ENCODE measurements around the gene ATP6V0C. TPM values are rescaled to one million over a fixed set of nuclear protein-coding genes. Genes with fewer than 3 reads are reported as not detected.

Gene ATP6V0C
- total and polyA plus RNA-seq, 2 of the 13 experiments (the other 11 are each of a cell fraction or from before 2014, with no cell fraction given): 10.4 to 20.1 TPM

DNA sequence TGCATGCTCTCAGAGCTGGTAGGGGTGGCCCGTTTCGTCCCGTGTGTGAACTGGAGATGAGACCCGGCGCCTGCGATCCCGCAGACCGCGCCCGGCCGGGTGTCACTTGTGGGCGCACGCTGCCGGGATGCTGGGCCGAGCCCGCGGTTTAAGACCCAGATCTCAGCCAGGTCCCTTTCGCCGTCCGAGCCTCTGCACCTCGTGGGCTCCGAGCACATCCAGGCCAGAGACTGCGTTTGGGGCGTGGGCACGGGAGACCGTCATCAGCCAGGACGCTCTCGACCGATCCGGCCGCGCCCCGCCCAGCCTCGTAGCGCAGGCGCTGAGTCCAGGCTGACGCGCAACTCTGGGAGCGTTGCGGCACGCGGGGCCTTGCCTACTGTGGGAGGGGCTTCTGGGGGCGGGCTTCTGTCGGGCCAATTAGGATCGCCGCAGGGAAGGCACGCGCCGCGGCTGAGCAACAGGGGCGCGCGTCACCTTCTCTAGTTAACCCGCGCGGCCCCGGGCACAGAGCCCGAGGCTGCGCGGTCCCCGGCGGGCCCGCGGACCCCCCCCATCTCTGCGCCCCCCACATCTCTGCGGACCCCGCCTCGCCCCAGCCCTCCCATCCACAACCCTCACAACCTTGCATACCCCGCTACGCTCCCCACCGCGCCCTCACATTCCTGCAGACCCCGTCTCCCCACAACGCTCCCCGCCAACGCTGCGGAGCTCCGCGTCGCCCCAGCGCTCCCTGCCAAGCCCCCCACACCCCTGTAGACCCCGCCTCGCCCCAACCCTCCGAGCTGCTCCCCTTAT lies 18.1 kb downstream of the ATP6V0C start (continued):
- TF ChIP-seq ZZZ3 (CRISPR knock-in tag; IDR thresholded peaks at IDR 0.05; ENCODE audit: borderline replicate concordance) (no peak), ZNF674 (CRISPR knock-in tag; IDR thresholded peaks at IDR 0.05; ENCODE audit: low read depth) (0 out of 2 replicates have a peak, but pooled peaks have one; percentile 40), ARNTL (CRISPR knock-in tag; IDR thresholded peaks at IDR 0.05) (peak; percentile 49; the same call in 1 of the 2 replicates), ZBTB7A (CRISPR knock-in tag; IDR thresholded peaks at IDR 0.05) (no peak), BCL3 (CRISPR knock-in tag; IDR thresholded peaks at IDR 0.05) (0 out of 2 replicates have a peak, but pooled peaks have one; percentile 61), SP2 (CRISPR knock-in tag; IDR thresholded peaks at IDR 0.05) (peak; percentile 55; the same call in 1 of the 2 replicates), ADNP (CRISPR knock-in tag; IDR thresholded peaks at IDR 0.05) (no peak), NKX3-1 (CRISPR knock-in tag; IDR thresholded peaks at IDR 0.05) (no peak), JUNB (CRISPR knock-in tag; IDR thresholded peaks at IDR 0.05; ENCODE audit: borderline replicate concordance) (no peak), RNF219 (CRISPR knock-in tag; IDR thresholded peaks at IDR 0.05) (no peak), ZNF33A (CRISPR knock-in tag; IDR thresholded peaks at IDR 0.05; ENCODE audit: borderline replicate concordance) (no peak), BRF2 (CRISPR knock-in tag; IDR thresholded peaks at IDR 0.05) (no peak; the same call in 1 of the 2 replicates), PHF20 (CRISPR knock-in tag; IDR thresholded peaks at IDR 0.05) (no peak), ZNF557 (CRISPR knock-in tag; IDR thresholded peaks at IDR 0.05) (no peak), STAG1 (CRISPR knock-in tag; IDR thresholded peaks at IDR 0.05) (peak; percentile 27), PCBP1 (IDR thresholded peaks at IDR 0.05; ENCODE audit: borderline replicate concordance, low read depth, low read length) (no peak)
- TF ChIP-seq, protein P1, sequence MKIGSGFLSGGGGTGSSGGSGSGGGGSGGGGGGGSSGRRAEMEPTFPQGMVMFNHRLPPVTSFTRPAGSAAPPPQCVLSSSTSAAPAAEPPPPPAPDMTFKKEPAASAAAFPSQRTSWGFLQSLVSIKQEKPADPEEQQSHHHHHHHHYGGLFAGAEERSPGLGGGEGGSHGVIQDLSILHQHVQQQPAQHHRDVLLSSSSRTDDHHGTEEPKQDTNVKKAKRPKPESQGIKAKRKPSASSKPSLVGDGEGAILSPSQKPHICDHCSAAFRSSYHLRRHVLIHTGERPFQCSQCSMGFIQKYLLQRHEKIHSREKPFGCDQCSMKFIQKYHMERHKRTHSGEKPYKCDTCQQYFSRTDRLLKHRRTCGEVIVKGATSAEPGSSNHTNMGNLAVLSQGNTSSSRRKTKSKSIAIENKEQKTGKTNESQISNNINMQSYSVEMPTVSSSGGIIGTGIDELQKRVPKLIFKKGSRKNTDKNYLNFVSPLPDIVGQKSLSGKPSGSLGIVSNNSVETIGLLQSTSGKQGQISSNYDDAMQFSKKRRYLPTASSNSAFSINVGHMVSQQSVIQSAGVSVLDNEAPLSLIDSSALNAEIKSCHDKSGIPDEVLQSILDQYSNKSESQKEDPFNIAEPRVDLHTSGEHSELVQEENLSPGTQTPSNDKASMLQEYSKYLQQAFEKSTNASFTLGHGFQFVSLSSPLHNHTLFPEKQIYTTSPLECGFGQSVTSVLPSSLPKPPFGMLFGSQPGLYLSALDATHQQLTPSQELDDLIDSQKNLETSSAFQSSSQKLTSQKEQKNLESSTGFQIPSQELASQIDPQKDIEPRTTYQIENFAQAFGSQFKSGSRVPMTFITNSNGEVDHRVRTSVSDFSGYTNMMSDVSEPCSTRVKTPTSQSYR (CRISPR knock-in tag; IDR thresholded peaks at IDR 0.05; ENCODE audit: borderline replicate concordance): no peak
- TF ChIP-seq, protein P2, sequence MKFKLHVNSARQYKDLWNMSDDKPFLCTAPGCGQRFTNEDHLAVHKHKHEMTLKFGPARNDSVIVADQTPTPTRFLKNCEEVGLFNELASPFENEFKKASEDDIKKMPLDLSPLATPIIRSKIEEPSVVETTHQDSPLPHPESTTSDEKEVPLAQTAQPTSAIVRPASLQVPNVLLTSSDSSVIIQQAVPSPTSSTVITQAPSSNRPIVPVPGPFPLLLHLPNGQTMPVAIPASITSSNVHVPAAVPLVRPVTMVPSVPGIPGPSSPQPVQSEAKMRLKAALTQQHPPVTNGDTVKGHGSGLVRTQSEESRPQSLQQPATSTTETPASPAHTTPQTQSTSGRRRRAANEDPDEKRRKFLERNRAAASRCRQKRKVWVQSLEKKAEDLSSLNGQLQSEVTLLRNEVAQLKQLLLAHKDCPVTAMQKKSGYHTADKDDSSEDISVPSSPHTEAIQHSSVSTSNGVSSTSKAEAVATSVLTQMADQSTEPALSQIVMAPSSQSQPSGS (CRISPR knock-in tag; IDR thresholded peaks at IDR 0.05): peak; percentile 75; the same call in 1 of the 2 replicates
